Skeletal muscle satellite cell (primary cell): Measurements from ENCODE around the gene RBM33.

Source experiments
- H3K27me3 ChIP-seq: 2 replicates; pipeline ENCODE4 v1.7.0; 2013; ENCODE audit warnings: low read length; ENCODE audit not compliant: control insufficient read depth, insufficient read depth
- H3K36me3 ChIP-seq: 2 replicates; pipeline ENCODE4 v1.7.0; 2013; ENCODE audit warnings: mild to moderate bottlenecking, control low read depth, low read length; ENCODE audit not compliant: insufficient read depth
- H3K4me1 ChIP-seq: 2 replicates; pipeline ENCODE4 v1.7.0; 2013; ENCODE audit warnings: low read length; ENCODE audit not compliant: control insufficient read depth, insufficient read depth
- H3K4me2 ChIP-seq: 2 replicates; pipeline ENCODE4 v1.7.0; 2013; ENCODE audit warnings: mild to moderate bottlenecking, low read length
- H3K4me3 ChIP-seq: 2 replicates; pipeline ENCODE4 v1.7.0; 2013; ENCODE audit warnings: low read length
- H3K9ac ChIP-seq: 2 replicates; pipeline ENCODE4 v1.7.0; 2013; ENCODE audit warnings: mild to moderate bottlenecking, low read depth, low read length, moderate library complexity
- H3K9me3 ChIP-seq: replicated peaks from 2 replicates; pipeline ENCODE4 v1.7.0; 2013; ENCODE audit warnings: mild to moderate bottlenecking, control low read depth, low read length

Gene RBM33

DNA sequence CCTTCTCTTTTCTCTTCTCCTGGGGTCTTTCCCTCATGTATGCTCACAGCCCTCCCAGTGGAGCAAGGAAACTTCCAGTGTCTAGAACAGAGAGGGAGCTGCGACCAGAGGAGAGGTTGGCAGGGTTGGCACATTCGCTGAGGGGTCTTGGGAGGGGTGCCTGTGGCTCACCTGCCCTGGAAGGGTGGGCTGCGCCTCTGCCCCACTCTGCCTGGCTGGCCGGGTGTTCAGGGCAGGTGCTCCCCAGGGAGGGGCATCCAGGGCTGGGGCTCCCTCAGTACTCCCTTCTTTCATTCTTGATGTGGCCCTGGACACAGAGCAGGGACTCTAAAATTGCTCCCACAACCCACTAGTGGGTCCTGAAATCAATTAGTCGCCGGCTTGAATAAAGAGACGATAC lies 150.9 kb downstream of the RBM33 start:
- Histone ChIP-seq H3K9me3 (no peaks in the 10 kb centered on the region), H3K27me3 (peaks cover 31% of the 10 kb centered on the region), H3K36me3 (no peaks in the 10 kb centered on the region), H3K9ac (no peak overlapping the region), H3K4me2 (no peak overlapping the region), H3K4me1 (peaks cover 3% of the 10 kb centered on the region), H3K4me3 (no peak overlapping the region)

DNA sequence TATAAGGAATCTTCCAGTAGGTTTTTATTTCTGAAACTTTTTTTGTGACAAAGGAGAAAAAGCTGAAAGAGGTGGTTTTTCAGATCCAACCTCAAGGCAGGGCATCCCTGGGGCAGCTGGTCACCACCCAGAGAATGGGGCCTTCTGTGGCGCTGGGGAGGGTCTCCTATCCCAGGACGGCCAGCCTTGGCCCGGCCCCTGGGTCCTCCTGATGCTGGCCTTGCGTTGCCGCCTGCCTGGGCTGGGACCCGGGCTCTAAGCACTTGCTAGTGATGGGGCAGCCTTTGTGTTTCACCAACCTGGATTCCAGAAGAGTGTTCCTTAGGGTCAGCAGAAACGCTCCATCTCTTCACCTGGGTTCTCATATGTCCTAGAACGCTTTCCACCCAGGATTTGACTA lies 151.5 kb downstream of the RBM33 start:
- H3K9me3 ChIP-seq: no peaks in the 10 kb centered on the region
- H3K4me1 ChIP-seq: peaks cover 3% of the 10 kb centered on the region
- H3K9ac ChIP-seq: no peak overlapping the region
- no peaks in the 10 kb centered on the region for H3K36me3 ChIP-seq
- H3K4me3 ChIP-seq: no peak overlapping the region
- no peak overlapping the region for H3K4me2 ChIP-seq
- peaks cover 37% of the 10 kb centered on the region for H3K27me3 ChIP-seq

DNA sequence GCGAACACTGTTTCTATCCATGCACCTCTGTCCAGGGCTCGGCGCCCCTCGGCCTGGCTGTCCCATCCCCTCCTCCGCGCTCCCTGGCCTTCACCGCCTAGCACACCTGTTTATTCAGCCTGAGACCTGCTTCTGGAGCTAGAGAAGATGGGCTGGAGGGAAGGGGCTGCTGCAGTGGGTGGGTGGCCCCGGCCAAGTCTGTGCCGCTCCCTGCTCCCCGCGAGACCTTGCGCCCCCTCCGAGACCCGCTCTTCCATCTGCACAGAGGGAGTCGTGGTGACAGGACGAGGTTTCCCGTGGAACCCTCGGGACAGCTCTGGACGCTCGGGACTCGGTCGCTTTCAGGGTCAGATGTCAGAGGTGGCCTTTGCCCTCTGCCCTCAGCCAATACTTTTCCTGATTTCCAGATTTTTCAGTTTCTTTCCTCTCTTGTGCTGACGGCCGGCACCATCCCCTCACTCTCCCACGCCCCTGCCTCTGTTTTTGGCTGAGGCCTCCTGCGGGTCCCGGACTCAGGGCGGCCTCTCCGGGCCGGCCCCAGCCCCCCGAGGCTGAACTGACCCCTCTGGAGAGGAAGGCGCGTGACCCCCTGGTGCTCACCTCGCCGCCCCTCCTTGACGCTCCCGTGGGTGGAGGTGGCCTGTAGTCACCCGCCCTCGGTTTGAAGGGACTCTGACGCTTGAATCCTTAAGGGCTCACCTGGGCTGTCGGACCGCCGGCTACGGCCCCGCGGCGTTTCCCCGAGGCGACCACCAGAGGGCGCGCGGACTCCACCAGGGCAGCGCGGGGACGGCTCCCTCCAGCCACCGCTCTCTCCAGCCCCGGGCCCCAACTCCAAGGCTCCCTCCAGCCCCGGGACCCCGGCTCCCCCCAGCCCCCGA lies 152.2 kb downstream of the RBM33 start:
- Histone ChIP-seq H3K9me3 (no peaks in the 10 kb centered on the region), H3K4me1 (peaks cover 3% of the 10 kb centered on the region), H3K4me3 (no peak overlapping the region), H3K27me3 (peaks cover 43% of the 10 kb centered on the region), H3K9ac (no peak overlapping the region), H3K36me3 (no peaks in the 10 kb centered on the region), H3K4me2 (peak overlapping the region; percentile 64)

DNA sequence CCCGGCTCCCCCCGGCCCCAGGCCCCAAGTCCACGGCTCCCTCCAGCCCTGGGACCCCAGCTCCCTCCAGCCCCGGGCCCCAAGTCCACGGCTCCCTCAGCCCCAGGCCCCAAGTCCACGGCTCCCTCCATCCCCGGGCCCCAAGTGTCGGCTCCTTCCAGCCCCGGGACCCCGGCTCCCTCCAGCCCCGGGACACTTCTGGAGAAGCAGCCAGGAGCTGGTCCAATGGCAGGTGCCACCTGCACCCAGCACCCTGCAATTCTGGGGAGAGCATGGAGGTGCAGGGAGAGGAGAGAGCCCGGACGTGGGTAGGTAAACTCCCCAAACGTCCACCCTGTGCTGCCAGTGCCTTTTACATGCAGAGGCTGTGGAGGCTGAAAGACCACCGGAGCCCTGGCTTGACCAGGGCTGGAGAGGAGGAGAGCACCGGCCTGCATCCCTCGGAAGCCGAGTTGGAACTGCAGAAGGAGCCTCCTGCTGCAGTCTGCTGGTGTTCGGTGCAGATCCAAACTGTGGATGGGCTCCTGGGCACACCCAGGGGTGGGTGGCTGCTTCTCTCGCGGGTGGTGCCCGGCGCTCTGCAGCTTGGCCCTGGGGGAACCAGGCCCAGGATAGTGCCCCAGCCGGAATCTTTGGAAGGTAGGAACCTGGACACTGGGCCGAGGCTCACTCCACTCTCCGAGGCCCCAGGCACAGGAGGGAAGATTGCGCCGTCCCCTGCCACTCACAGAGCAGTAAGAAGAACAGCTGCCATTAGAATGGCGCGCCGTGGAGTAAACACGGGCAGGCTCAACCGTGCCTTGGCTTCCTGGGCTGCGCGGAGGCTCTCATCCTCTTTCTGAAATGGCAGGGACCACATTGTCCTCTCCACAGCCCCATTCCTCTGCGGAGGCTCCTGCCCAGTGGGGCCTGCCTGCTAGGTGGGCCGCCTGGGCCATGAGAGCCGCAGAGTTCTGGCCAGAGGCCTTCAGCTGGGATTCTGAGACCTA lies 153.1 kb downstream of the RBM33 start:
- no peak overlapping the region for H3K4me3 ChIP-seq
- no peaks in the 10 kb centered on the region for H3K9me3 ChIP-seq
- peaks cover 52% of the 10 kb centered on the region for H3K27me3 ChIP-seq
- H3K4me2 ChIP-seq: no peak overlapping the region
- no peak overlapping the region for H3K9ac ChIP-seq
- no peaks in the 10 kb centered on the region for H3K36me3 ChIP-seq
- peaks cover 3% of the 10 kb centered on the region for H3K4me1 ChIP-seq

DNA sequence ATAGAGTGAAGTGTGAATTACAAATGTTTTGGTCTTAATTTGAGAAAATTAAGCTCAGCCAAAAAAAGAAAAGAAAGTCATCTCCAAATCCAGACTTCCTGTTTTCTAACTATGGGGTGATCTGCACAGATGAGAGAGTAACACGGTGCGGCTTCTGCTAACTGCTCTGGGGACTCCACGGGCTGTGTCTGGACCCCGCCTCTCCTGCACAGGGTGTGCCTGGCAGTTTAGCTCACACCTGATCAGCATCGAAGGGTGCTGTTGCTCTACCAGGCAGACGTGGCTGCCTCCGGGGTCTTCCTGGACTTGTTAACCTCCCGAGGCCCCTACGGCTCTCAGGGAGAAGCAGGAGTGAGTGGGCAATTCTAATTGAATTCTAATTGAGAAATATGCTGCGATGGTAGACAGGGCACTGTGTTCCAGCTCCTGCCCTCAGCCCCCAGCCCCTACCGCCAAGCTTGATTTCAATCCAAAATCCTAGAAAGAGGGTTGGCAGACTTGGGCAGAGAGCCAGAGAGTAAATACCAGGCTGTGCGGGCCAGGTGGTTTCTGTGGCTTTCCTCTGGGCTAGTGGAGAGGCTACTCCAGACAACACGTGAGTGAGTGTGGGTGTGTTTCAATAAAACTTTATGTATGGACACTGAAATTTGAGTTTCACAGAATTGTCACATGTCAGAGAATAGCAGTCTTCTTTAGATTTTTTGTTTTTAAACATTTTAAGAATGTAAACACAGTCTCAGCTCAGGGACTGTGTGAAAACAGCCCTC lies 154.4 kb downstream of the RBM33 start:
- H3K36me3 ChIP-seq: no peaks in the 10 kb centered on the region
- H3K9me3 ChIP-seq: no peaks in the 10 kb centered on the region
- H3K4me2 ChIP-seq: no peak overlapping the region
- no peak overlapping the region for H3K9ac ChIP-seq
- H3K27me3 ChIP-seq: peaks cover 62% of the 10 kb centered on the region
- no peak overlapping the region for H3K4me3 ChIP-seq
- peaks cover 11% of the 10 kb centered on the region for H3K4me1 ChIP-seq

DNA sequence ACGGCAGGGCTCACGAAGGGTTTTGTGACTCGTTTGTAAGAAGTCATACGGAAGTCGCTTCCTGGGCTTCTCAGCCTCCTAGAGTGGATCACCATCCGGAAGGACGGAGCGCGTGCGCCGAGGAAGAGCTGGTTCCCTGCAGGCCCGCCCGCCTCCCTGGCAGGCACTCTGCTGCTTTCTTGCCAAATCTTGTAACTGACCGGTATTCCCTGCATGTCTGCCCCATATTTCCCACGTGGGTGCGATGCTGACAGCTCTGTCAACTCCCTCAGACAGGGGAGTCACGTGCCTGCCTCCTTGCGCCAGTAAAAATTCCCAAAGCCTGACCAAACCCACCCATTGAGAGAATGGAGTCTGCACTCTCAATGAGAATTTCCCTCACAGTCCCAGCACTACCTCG lies 155.1 kb downstream of the RBM33 start:
- H3K4me2 ChIP-seq: no peak overlapping the region
- H3K27me3 ChIP-seq: peaks cover 65% of the 10 kb centered on the region
- H3K36me3 ChIP-seq: no peaks in the 10 kb centered on the region
- H3K4me3 ChIP-seq: no peak overlapping the region
- no peaks in the 10 kb centered on the region for H3K9me3 ChIP-seq
- peaks cover 15% of the 10 kb centered on the region for H3K4me1 ChIP-seq
- H3K9ac ChIP-seq: no peak overlapping the region

DNA sequence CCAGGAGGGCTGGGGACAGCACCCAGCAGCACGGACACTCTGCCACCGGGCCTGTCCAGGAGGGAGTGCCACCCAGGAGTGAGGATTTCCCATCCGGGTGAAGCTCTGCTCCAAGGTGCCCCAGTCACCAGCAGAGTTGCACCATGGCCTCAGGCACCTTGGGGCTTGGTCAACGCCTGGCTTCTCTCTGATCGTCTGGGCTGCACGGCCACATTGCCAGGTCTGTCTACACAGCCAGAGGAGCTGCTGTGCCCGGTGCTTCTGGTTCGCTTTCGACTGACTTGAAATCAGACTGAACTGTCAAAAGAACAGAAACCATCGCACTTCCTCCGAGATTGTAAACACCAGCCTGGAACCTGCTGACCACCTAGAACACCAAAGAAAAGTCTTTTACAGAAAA lies 155.8 kb downstream of the RBM33 start:
- Histone ChIP-seq H3K27me3 (peaks cover 65% of the 10 kb centered on the region), H3K36me3 (no peaks in the 10 kb centered on the region), H3K9me3 (no peaks in the 10 kb centered on the region), H3K4me3 (no peak overlapping the region), H3K9ac (no peak overlapping the region), H3K4me1 (peaks cover 21% of the 10 kb centered on the region), H3K4me2 (no peak overlapping the region)

DNA sequence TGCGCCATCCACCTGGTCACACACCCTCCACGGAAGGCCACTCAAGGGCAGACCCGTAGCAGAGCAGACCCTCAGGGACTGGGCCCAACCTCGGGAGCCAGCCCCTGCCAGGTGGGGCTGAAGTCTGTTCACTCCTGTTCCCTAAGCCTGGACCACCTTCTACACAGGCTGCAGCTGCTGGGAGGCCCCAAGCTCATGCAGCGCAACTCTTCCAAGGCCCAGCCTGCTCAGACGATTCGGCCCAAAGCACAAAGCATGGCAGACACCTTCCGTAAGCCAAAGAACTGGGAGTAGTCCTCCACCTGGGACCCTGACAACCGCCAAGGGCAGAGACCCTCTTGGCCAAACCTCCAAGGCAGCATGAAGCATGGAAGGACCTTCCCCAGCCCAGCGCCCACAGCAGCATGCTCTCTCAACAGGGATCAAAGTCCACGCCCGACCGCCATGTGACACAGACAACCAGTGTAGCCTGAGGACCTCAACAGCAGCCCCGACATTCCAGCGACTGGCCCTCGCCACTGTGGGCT lies 156.3 kb downstream of the RBM33 start:
- H3K4me3 ChIP-seq: no peak overlapping the region
- no peaks in the 10 kb centered on the region for H3K9me3 ChIP-seq
- H3K36me3 ChIP-seq: no peaks in the 10 kb centered on the region
- peaks cover 65% of the 10 kb centered on the region for H3K27me3 ChIP-seq
- H3K4me1 ChIP-seq: peaks cover 26% of the 10 kb centered on the region
- no peak overlapping the region for H3K9ac ChIP-seq
- H3K4me2 ChIP-seq: no peak overlapping the region

DNA sequence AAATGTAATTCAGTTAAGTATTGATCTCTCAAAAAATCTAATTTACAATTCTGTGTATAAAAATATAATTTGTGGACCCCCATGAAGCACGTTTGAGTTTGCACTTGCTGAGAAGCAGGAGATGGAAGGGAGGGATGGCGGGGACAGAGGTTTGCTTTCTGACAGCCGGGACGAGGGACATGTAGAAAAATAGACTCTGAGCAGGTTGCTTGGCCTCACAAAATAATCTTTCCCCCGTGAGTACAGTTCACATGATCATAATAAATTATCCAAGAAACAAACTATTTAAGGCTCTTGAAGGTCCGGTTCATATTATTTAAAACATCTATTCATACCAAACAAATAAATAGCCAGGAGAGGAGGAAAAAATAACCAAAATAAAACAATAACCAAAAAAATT lies 157.8 kb downstream of the RBM33 start:
- no peak overlapping the region for H3K4me3 ChIP-seq
- peaks cover 28% of the 10 kb centered on the region for H3K4me1 ChIP-seq
- no peak overlapping the region for H3K9ac ChIP-seq
- H3K36me3 ChIP-seq: no peaks in the 10 kb centered on the region
- H3K4me2 ChIP-seq: no peak overlapping the region
- no peaks in the 10 kb centered on the region for H3K9me3 ChIP-seq
- H3K27me3 ChIP-seq: peaks cover 77% of the 10 kb centered on the region

DNA sequence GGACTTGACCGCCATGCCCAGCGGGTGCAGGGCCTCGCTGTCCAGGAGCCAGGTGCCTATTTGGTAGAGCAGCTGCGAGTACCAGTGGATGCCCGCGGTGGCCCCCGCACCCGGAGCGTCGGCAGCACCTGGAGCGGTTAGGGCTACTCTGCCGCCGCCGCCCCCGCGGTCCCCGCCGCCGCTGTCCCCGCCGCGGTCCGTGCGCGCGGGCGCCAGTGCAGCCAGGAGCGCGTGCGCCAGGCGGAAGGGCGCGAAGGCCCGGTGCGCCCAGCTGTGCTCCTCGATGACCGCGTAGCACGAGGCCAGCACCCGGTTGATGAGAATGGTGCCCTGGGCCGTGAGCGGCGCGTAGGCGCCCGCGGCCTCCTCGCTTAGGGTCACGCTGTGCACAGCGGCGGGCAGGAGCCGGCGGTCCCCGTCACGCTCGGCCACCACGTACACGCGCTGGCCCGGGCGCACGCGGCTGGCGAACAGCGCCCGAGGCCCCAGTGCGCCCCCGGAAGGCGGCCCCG lies 158.5 kb downstream of the RBM33 start:
- Histone ChIP-seq H3K4me3 (peak overlapping the region; percentile 64), H3K9ac (no peak overlapping the region), H3K4me2 (peak overlapping the region; percentile 82), H3K36me3 (no peaks in the 10 kb centered on the region), H3K4me1 (peaks cover 28% of the 10 kb centered on the region), H3K27me3 (peaks cover 81% of the 10 kb centered on the region), H3K9me3 (no peaks in the 10 kb centered on the region)
